CD4-positive, CD25-positive, alpha-beta regulatory T cell (primary cell): ENCODE data around the gene GRAMD4. TPM values are rescaled to one million over a fixed set of nuclear protein-coding genes. Genes with fewer than 3 reads are reported as not detected.

Experiments used
- ATAC-seq, 2 donors: fragments of 150-1000 bp; cut with Tn5 transposase; one replicate each; pipeline ENCODE4 v1.10.0; 2021; ENCODE audit warnings: low read depth in 2 of 2, moderate number of reproducible peaks in 2 of 2, moderate library complexity in 1 of 2
- DNase-seq, 3 donors: peaks; one replicate each; pipeline versions ENCODE4 v3.0.0 to v3.0.0-alpha.2; 2012 to 2022; ENCODE audit warnings: mixed read lengths in 1 of 3
- H3K27ac ChIP-seq: one replicate; pipeline ENCODE4 v1.7.0; 2013; ENCODE audit warnings: mild to moderate bottlenecking, low read length; ENCODE audit not compliant: insufficient read depth, poor library complexity, severe bottlenecking
- H3K27me3 ChIP-seq: one replicate; pipeline ENCODE4 v1.7.0; 2013; ENCODE audit warnings: low read length; ENCODE audit not compliant: control insufficient read depth, insufficient read depth
- H3K36me3 ChIP-seq: one replicate; pipeline ENCODE4 v1.7.0; 2013; ENCODE audit warnings: mild to moderate bottlenecking, low read length, moderate library complexity; ENCODE audit not compliant: control insufficient read depth, insufficient read depth
- H3K4me1 ChIP-seq: 2 replicates; pipeline ENCODE4 v1.7.0; 2013; ENCODE audit warnings: mild to moderate bottlenecking, low read length; ENCODE audit not compliant: insufficient read depth, control insufficient read depth, poor library complexity, severe bottlenecking
- H3K4me3 ChIP-seq: one replicate; pipeline ENCODE4 v1.7.0; 2013; ENCODE audit warnings: low read depth, mild to moderate bottlenecking, low read length, moderate library complexity
- H3K9me3 ChIP-seq, 2 experiments: 1 replicate in 1 of 2; 2 replicates in 1 of 2; pipeline ENCODE4 v1.7.0; 2013; ENCODE audit warnings: low read length in 2 of 2, mild to moderate bottlenecking in 1 of 2, moderate library complexity in 1 of 2; ENCODE audit not compliant: control insufficient read depth in 2 of 2
- H3K27ac Mint-ChIP-seq, 3 donors: one replicate each; pipeline ENCODE4 v1.8.0; 2020 to 2022; ENCODE audit warnings: mild to moderate bottlenecking in 3 of 3, mixed read lengths in 3 of 3, moderate library complexity in 2 of 3
- H3K27me3 Mint-ChIP-seq: one replicate; pipeline ENCODE4 v1.8.0; 2022; ENCODE audit warnings: mild to moderate bottlenecking, mixed read lengths
- H3K36me3 Mint-ChIP-seq: one replicate; pipeline ENCODE4 v1.8.0; 2020; ENCODE audit warnings: mixed read lengths
- H3K4me1 Mint-ChIP-seq, 4 donors: one replicate each; pipeline ENCODE4 v1.8.0; 2020 to 2022; ENCODE audit warnings: mixed read lengths in 4 of 4, mild to moderate bottlenecking in 1 of 4
- H3K4me3 Mint-ChIP-seq, 4 donors: one replicate each; pipeline ENCODE4 v1.8.0; 2020 to 2022; ENCODE audit warnings: mild to moderate bottlenecking in 4 of 4, mixed read lengths in 4 of 4, moderate library complexity in 3 of 4
- H3K9me3 Mint-ChIP-seq, 7 donors: one replicate each; pipeline ENCODE4 v1.8.0; 2020 to 2022; ENCODE audit warnings: mixed read lengths in 7 of 7, mild to moderate bottlenecking in 3 of 7, moderate library complexity in 2 of 7
- polyA plus RNA-seq, 4 donors: library from polyadenylated mRNA; unstranded; fragments of 300-500 nt; fragmentation: Illumina TruSeq; gene quantifications; one replicate each; pipeline ENCODE4 v1.2.3, GENCODE V29; 2021
- total RNA-seq: library from RNA; stranded (reverse); gene quantifications from one replicate; pipeline ENCODE4 v1.2.3, GENCODE V29; 2022

GRAMD4 gene
- total and polyA plus RNA-seq, 5 donors from 2014 or later: 7.0 to 43.6 (median 7.5) TPM

DNA sequence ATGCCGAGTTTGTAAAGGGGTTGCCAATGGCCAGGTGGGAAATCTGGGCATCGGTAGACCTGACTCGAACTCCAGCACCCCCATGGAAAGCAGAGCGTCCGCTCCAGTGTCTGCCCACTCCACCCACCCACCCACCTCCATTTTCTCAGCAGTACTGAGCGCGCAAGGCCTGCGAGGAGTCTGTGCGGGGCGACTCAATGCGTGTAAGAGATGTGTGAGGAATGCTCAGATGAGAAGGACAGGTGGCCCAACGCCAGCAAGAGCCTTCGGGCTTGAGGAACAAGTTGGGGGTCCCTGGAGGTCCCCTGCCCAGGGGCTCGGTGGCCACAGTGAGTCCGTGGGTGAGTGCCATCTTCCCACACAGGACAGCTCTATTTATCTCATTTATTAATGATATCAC, 67.3 kb downstream of the GRAMD4 start:
- no peak for DNase-seq
- Mint-ChIP-seq H3K36me3 (peaks cover 19% of the 10 kb centered on the region), H3K4me3 (no peak overlapping the region), H3K27me3 (no peaks in the 10 kb centered on the region), H3K9me3 (no peaks in the 10 kb centered on the region), H3K4me1 (peaks cover 11 to 26% (median 20%) of the 10 kb centered on the region in 4 donors), H3K27ac (no peak overlapping the region)
- no peak overlapping the region for H3K4me3 ChIP-seq
- peaks cover 12% of the 10 kb centered on the region for H3K4me1 ChIP-seq
- H3K27me3 ChIP-seq: no peaks in the 10 kb centered on the region
- H3K27ac ChIP-seq: no peak overlapping the region
- H3K36me3 ChIP-seq: peaks cover 61% of the 10 kb centered on the region
- no peaks in the 10 kb centered on the region for H3K9me3 ChIP-seq
- ATAC-seq: no peak

DNA sequence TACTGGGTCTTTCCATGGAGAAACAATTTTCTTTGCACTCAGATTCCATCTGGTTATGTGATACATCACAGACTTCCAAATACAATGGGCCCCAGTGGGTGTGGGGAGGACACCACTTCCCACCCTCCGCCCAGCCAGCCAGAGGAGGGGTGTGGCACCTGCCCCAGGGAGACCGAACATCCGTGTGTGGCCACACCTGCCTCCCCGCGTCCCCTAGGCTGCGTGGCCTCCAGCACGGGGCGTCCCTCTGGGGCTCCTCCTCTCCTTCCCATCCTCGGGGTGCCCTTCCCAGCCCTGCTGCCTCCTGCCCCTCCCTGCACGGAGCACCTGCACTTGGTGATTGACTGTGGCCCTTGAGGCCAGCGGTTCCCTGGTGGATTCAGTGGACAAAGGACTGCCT, 68.8 kb downstream of the GRAMD4 start:
- DNase-seq (no peak), ATAC-seq (no peak)
- H3K36me3 ChIP-seq: peaks cover 74% of the 10 kb centered on the region
- H3K27ac Mint-ChIP-seq: peak overlapping the region in 1 of 3 donors; percentile 60
- no peaks in the 10 kb centered on the region for H3K27me3 ChIP-seq
- no peak overlapping the region for H3K4me3 ChIP-seq
- no peaks in the 10 kb centered on the region for H3K9me3 Mint-ChIP-seq
- H3K27ac ChIP-seq: no peak overlapping the region
- H3K9me3 ChIP-seq: no peaks in the 10 kb centered on the region
- peaks cover 19% of the 10 kb centered on the region for H3K36me3 Mint-ChIP-seq
- H3K4me1 Mint-ChIP-seq: peaks cover 11 to 25% (median 20%) of the 10 kb centered on the region in 4 donors
- H3K4me1 ChIP-seq: peaks cover 12% of the 10 kb centered on the region
- no peak overlapping the region for H3K4me3 Mint-ChIP-seq
- no peaks in the 10 kb centered on the region for H3K27me3 Mint-ChIP-seq

DNA sequence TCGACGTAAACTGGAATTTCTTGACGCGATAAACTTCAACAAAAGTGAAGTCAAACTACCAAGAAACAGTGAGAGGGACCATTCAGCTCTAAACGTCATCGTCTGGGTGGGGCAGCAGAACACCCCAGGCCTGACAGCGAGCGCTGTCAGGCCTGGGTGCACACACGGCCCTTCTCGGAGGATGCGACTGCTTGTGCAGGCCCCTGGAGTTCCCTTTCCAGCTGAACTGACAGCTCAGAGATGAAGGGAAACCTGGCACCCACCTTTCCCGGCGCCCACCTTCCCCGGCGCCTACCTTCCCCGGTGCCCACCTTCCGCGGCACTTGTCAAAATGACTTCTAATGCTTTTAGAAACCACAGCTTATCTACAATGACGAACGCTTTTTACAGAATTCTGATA, 70.0 kb downstream of the GRAMD4 start:
- no peaks in the 10 kb centered on the region for H3K27me3 ChIP-seq
- no peaks in the 10 kb centered on the region for H3K9me3 ChIP-seq
- no peak overlapping the region for H3K27ac ChIP-seq
- H3K4me3 Mint-ChIP-seq: no peak overlapping the region
- H3K4me1 Mint-ChIP-seq: peaks cover 10 to 16% (median 12%) of the 10 kb centered on the region in 4 donors
- H3K4me3 ChIP-seq: no peak overlapping the region
- no peak for ATAC-seq
- no peaks in the 10 kb centered on the region for H3K9me3 Mint-ChIP-seq
- peaks cover 24% of the 10 kb centered on the region for H3K36me3 Mint-ChIP-seq
- no peak for DNase-seq
- peaks cover 84% of the 10 kb centered on the region for H3K36me3 ChIP-seq
- no peaks in the 10 kb centered on the region for H3K27me3 Mint-ChIP-seq
- H3K27ac Mint-ChIP-seq: no peak overlapping the region
- peaks cover 9% of the 10 kb centered on the region for H3K4me1 ChIP-seq

DNA sequence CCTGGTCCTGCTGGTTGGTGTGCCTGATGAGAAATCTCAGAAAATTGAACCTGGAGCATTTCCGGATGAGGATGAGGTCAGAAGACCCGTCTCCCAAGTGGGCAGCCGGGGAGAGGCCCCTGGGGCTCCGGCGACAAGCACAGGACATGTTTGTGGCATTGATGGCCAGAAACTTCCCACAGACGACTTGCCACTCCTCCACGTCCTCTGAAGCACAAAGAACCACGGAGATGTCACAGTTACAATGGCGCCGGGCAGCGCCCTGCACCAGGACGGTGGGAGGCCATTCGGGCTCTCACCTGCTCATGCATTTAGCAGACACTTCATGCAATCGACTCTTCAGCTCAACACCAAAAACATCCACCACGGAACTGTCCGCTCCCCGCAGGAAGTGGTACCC, 71.4 kb downstream of the GRAMD4 start:
- ATAC-seq: no peak
- no peaks in the 10 kb centered on the region for H3K27me3 ChIP-seq
- Mint-ChIP-seq H3K4me1 (peaks cover 2 to 5% (median 4%) of the 10 kb centered on the region in 4 donors), H3K36me3 (peaks cover 21% of the 10 kb centered on the region), H3K27me3 (no peaks in the 10 kb centered on the region), H3K9me3 (no peaks in the 10 kb centered on the region), H3K4me3 (no peak overlapping the region), H3K27ac (no peak overlapping the region)
- H3K4me1 ChIP-seq: no peaks in the 10 kb centered on the region
- H3K9me3 ChIP-seq: no peaks in the 10 kb centered on the region
- no peak overlapping the region for H3K27ac ChIP-seq
- H3K4me3 ChIP-seq: no peak overlapping the region
- no peak for DNase-seq
- peaks cover 88% of the 10 kb centered on the region for H3K36me3 ChIP-seq

GRCh38 chr22:46693634-46694415, 73.6 kb downstream of the GRAMD4 start:
- H3K27me3 Mint-ChIP-seq: no peaks in the 10 kb centered on the region
- peak overlapping the region in 2 of 3 donors; percentile 32 to 38 for H3K27ac Mint-ChIP-seq
- Histone ChIP-seq H3K9me3 (no peaks in the 10 kb centered on the region), H3K4me3 (no peak overlapping the region), H3K27ac (no peak overlapping the region), H3K4me1 (no peaks in the 10 kb centered on the region), H3K36me3 (peaks cover 86% of the 10 kb centered on the region), H3K27me3 (no peaks in the 10 kb centered on the region)
- H3K36me3 Mint-ChIP-seq: peaks cover 20% of the 10 kb centered on the region
- no peak for ATAC-seq
- no peaks in the 10 kb centered on the region for H3K9me3 Mint-ChIP-seq
- DNase-seq: no peak
- H3K4me3 Mint-ChIP-seq: no peak overlapping the region
- H3K4me1 Mint-ChIP-seq: peaks cover 2 to 5% (median 3%) of the 10 kb centered on the region in 4 donors

GRCh38 chr22:46694416-46695170, 74.4 kb downstream of the GRAMD4 start:
- ATAC-seq (no peak), DNase-seq (no peak)
- Mint-ChIP-seq H3K4me1 (peaks cover 2 to 5% (median 3%) of the 10 kb centered on the region in 4 donors), H3K27me3 (no peaks in the 10 kb centered on the region), H3K4me3 (peak overlapping the region in 1 of 4 donors; percentile 43), H3K9me3 (no peaks in the 10 kb centered on the region), H3K27ac (peak overlapping the region in 2 of 3 donors; percentile 32 to 71), H3K36me3 (peaks cover 24% of the 10 kb centered on the region)
- no peak overlapping the region for H3K4me3 ChIP-seq
- no peak overlapping the region for H3K27ac ChIP-seq
- H3K9me3 ChIP-seq: no peaks in the 10 kb centered on the region
- no peaks in the 10 kb centered on the region for H3K27me3 ChIP-seq
- peaks cover 87% of the 10 kb centered on the region for H3K36me3 ChIP-seq
- H3K4me1 ChIP-seq: no peaks in the 10 kb centered on the region

- H3K27me3 Mint-ChIP-seq: no peaks in the 10 kb centered on the region
- no peak for DNase-seq
- ATAC-seq: no peak
- no peak overlapping the region for H3K27ac Mint-ChIP-seq
- H3K36me3 Mint-ChIP-seq: peaks cover 21% of the 10 kb centered on the region
- Histone ChIP-seq H3K4me3 (no peak overlapping the region), H3K27ac (no peak overlapping the region), H3K4me1 (no peaks in the 10 kb centered on the region), H3K9me3 (no peaks in the 10 kb centered on the region), H3K27me3 (no peaks in the 10 kb centered on the region), H3K36me3 (peaks cover 85% of the 10 kb centered on the region)
- peaks cover 2 to 3% (median 2%) of the 10 kb centered on the region in 4 donors for H3K4me1 Mint-ChIP-seq
- no peaks in the 10 kb centered on the region for H3K9me3 Mint-ChIP-seq
- H3K4me3 Mint-ChIP-seq: no peak overlapping the region
Observed at GRCh38 chr22:46695346-46696228, 75.4 kb downstream of the GRAMD4 start.
